Measurements from ENCODE around the gene SKOR1. TPM values are rescaled to one million over a fixed set of nuclear protein-coding genes. Genes with fewer than 3 reads are reported as not detected.

The SKOR1 gene, protein sequence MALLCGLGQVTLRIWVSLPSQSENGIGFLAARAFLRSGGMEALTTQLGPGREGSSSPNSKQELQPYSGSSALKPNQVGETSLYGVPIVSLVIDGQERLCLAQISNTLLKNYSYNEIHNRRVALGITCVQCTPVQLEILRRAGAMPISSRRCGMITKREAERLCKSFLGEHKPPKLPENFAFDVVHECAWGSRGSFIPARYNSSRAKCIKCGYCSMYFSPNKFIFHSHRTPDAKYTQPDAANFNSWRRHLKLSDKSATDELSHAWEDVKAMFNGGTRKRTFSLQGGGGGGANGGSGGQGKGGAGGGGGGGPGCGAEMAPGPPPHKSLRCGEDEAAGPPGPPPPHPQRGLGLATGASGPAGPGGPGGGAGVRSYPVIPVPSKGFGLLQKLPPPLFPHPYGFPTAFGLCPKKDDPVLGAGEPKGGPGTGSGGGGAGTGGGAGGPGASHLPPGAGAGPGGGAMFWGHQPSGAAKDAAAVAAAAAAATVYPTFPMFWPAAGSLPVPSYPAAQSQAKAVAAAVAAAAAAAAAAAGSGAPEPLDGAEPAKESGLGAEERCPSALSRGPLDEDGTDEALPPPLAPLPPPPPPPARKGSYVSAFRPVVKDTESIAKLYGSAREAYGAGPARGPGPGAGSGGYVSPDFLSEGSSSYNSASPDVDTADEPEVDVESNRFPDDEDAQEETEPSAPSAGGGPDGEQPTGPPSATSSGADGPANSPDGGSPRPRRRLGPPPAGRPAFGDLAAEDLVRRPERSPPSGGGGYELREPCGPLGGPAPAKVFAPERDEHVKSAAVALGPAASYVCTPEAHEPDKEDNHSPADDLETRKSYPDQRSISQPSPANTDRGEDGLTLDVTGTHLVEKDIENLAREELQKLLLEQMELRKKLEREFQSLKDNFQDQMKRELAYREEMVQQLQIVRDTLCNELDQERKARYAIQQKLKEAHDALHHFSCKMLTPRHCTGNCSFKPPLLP
- total RNA-seq: 0.05 TPM in 1 of 2 replicates, not detected in the other

DNA sequence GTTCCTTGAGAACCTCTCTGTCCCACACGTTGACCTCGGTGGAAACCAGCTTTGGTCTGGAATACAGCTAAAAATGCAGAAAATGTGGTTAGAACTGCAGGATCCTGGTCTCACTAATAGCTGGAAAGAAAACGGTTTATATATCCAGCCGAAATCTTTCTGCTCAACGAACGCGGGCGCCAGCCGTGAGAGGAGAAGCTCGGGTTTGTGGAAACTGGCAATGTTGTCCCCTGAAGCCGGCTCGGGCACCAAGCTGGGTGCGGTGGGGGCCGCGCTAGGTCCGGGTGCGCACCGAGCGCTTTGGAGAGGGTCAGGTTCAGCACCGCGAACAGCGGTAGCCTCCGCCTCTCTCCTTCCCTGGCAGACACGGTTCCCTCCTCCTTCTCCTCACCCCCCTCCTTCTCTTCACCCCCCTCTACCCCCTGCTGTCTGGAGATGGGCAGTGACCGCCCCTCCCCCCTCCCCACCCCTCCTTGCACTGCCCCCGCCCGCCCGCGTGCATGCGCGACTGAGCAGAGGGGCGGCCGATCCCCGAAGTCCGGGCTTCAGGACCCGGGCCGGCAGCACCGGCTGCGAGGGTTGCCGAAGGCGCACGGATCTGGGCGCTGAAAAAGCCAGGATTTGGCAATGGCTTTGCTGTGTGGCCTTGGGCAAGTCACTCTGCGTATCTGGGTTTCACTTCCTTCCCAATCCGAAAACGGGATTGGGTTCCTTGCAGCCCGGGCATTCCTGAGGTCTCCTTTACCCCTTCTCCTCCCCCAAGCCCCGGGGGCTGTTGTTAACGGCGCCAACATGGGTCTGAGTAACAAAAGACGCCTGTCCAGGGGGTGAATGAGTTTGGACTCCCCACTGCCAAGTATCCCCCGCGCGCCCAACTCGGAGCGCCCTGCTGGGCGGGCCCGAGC is at the start of gene SKOR1:
TSS of gene SKOR1 (plus strand) at position 534 of the 905 bp plus-strand sequence. CDS start at position 628, 94 bp downstream.
- peak; percentile 57 for DNase-seq

DNA sequence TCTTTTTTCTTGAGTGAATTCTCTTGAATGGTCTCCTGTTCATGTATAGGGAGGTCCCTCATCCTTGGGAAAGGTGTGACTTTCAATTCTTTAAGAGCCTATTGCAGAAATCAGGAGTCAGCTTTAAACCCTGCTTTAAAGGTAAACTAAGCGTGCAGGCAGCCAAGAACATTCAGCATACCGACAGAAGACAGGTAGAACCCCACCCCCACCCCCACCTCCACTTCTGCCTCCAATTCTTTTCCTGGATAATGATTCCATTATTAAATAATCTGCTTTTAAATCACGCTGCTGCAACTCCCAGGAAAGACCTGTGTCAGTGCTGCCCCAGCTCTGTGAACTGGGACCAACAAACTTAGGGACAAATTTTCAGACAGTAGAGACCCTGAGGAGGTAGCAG is 49.3 kb upstream of the SKOR1 start:
- DNase-seq: no peak

DNA sequence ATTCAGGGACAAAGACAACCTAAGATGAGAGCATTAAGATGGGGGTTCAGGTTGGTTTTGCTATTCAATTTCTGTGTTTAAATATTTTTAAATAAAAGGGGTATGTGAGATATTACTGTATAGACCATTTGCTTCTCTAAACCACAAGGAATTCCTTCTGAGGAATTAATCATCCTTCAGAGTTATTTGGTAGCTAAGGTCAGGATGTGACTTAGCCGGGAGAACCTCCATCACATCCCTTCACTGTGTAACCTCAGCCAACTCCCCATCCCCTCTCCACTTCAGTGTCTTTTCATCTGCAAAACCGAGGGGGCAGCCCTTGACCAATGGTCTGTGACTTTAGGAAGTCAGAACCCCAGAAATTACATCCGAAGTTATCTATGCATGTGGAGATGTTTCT is 48.7 kb upstream of the SKOR1 start:
- no peak for DNase-seq

DNA sequence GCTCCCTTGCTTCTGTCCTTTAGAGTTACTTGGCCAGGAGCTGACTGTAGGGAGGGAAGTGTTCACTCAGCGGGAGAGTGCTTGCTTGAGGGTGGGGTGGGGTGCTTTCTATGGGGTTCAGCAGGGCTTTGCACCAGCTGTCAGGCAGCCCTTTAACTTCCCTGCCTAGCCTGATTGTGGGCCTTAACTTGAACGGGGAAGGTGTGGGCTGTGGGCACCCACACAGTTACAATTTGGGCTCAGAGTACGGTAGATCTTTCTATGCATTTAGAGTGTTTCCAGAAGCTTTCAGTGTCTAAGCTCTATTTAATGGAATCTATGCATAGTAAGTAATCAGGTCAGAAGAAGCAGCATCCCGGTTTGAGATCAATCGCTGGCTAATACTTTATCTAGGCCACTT is 48.2 kb upstream of the SKOR1 start:
- DNase-seq: no peak

DNA sequence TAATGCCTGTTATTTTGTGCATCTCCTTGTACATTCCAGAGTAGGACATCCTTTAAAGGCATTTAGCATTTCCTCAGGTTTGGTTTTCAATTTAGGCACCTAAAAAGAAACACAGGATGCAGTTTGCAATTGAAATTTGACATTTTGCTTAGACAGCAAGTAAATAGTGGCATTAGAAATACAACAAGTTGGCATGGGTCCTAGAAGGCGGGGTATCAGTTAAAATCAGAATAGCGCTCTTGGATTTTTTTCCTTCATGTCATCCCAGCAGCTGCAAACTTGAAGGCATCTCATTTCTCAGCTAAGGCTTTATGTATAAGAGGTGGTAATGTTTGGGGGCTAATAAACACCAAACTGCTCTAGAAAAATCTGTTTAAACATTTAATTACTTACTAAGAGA is 47.5 kb upstream of the SKOR1 start:
- no peak for DNase-seq

DNA sequence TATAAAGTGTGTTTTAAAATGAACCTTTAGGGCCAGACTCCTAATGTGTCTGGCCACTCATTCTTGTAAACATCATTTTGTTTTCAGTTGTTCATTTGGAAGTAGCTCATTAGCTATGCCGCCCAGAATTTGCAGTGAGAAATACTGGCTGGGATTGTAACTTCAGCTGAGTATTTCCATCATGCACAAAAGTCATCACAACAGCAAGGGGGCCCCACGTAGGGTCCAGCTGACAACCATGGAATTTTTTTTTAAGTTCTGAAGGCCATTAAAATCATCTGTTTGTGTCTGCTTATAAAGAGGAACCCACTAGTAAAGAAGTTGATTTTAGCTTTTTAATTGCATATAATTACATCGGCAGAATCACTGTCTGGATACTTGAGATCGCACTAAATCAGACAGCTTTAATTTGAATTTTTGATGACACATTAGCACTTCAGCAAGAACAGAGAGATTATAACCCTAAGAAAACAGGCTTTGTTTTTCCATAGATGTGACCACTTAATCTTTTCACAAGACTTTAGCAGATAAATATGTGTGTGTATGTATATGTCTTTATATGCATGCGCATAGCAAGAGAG is 46.3 kb upstream of the SKOR1 start:
- no peak for DNase-seq

DNA sequence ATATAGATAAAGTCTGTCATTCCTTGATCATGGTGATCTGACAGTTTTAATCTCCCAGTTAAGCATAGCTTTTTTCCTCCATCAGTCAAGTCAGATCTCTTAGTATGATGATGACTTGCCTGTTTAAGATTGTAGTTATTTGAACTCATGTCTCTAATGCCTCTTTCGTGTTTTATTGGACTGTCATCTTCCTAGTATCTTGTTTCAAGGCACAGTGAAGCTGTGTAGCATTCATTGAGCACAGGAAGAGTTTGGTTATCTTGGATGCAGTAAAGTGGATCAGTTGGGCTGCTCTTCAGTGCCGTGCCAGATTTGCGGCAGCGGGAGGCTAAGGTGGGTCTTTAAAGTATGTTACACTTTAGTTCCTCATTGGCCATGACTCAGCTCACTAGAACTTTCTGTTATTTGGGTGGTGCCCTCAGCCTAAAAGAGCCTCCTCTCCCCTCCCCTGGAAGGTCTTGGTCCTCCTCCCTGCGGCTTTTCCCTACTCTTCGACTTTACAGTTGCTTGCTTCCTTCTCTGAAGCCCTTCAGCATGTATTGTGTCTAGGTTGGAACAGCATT is 45.7 kb upstream of the SKOR1 start:
- no peak for DNase-seq

DNA sequence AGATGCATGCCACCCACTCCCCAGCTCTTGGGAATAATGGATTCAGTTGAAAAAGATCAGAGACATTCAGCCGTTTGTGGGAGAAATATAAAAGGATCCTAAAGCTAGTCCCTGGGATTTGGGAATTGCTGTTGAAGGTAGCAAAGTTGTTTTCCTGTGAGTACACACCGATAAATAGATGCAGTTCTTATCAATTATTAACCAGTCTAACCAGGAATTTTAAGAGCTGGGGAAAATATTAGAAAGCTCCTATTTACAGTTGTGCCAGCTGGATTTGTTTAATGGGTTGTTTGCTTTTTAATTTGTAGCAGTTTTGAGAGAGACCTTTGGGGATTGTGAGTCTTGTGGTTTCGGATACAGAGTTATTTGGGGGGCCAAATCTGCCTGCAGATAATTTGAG is 44.2 kb upstream of the SKOR1 start:
- DNase-seq: no peak

DNA sequence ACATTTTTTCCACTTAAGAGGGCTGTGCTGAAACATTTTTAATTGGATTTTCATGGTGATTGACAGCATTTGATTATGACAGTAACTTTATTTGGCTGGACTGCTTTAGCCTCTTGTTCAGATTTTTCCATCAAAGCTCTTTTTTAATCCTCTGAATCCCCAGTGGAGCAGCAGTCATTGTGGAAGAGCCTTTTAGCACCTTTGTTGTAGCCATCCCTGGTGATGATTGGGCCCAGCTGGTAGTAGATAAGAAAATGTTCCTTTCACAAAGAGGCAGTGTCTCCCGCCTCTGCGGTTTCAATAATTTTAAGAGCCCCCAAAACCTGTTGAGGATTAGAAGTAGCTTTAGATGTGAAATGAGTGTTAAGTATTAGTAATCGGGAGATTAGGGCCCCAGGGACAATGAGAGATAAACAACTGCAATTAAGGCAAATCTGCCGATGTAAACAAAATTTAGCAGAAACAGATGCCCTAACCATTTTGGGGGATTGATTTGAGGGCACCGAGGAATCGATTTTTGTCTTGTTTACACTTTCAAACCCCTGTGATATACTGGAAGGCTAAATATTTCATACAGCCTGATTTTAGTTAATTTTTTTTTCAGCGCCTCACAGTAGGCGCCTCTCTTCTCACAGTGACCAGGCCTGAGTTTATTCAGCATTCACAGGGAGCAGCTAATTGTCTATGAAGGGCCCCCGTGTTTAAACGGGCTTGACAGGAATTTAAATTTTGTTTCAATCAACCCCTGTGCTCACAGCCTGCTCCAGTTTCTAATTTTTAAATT is 43.2 kb upstream of the SKOR1 start:
- no peak for DNase-seq

DNA sequence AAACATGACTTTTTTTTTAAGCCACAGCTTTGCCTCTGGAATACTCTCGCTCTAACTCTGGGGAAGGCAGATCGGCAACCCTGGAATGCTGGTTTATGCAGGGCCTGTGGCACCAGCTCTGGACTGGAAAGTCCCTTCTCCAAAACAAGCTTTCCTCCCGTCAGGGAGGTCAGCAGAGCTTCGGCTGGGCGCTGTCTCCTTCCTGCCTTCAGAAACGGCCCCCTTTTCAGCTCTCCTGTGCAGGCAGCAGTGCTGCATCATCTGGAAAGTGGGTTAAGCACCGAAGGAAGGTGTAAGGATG is 42.7 kb upstream of the SKOR1 start:
- no peak for DNase-seq

DNA sequence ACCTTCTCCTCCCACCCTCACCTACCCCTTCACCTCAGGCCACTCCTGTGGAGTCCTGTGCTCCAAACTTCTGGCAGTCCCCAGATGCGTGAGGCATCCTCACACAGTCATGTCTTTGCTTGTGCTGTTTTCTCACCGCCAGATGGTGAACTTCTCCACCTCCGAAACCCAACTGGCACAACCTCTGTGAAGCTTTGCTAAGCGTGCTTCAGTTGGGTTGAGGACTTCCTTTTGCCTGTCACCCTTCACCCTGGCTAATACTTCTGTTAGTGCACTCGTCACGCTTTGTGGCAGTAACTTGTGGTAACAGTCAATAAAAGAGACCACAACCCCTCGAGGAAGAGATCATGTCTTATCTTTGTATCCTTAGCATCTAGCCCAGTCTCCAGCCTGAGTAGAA is 42.0 kb upstream of the SKOR1 start:
- no peak for DNase-seq

DNA sequence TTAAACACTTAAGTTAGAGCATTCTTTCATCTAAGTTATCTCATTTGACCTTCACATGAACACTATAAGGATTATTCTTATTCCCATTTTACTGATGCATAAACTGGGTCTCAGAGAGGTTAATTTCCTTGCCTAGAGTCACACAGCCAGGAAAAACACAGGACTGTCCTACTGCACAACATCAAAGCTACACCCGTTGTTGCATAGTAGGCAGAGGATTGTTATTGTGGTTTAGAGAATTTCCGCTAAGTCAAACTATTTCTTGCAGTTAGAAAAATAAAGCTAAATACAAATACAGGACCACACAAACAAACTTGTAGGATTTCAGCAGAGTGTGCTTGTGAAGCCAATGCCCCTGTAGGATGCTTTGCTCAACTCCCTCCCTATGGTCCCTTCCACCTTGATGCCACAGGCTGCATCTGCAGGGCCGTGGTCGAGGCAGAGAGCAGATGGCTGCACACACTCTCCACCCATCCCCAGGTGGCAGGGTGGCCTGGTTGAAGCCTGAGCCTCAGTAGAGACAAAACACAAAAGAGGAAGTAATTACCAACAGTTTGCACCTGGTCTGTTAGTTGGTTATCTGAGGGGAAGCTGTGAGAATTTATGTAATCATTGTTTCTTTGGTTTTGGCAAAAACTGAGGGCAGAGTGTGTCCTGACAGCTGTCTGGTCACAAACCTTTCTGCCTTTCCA is 41.1 kb upstream of the SKOR1 start:
- DNase-seq: no peak

DNA sequence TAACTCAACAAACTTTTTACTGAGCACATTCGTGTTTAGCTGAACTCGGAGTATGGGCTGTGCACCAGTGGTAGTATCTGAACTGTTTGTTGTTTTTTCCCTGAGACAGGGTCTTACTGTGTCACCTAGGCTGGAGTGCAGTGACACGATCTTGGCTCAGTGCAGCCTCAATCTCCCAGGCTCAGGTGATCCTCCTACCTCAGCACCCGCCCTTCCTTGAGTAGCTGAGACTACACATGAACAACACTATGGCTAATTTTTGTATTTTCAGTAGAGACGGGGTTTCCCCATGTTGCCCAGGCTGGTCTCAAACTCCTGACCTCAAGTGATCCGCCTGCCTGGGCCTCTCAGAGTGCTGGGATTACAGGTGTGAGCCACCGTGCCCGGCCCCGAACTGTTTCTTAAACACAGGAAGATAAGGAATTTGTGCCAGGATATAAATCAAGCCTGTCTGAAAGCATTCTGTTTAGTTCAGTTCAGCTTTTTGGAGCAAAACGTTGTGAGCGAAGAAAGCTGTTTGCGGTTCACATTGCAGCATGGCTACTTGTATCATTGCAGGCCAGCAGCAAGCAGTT is 40.4 kb upstream of the SKOR1 start:
- no peak for DNase-seq

DNA sequence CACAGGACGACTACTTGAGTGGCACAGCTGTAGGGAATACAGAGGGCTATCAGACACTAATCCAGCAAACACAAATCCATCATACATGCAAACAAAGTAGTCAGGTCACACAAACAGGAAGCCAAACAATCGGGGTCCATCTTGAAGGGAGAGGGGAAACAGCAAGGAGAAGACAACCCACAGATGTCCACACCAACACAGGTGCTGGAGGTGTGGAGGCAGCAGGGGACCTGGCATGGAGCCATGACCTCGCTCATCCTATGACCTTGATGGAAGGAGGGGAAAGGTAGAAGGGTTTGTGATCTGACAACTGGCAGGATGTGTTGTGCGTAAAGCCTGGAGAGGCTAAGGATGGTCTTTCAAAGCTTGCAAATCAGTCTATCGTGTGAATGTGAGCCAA is 39.9 kb upstream of the SKOR1 start:
- DNase-seq: no peak

DNA sequence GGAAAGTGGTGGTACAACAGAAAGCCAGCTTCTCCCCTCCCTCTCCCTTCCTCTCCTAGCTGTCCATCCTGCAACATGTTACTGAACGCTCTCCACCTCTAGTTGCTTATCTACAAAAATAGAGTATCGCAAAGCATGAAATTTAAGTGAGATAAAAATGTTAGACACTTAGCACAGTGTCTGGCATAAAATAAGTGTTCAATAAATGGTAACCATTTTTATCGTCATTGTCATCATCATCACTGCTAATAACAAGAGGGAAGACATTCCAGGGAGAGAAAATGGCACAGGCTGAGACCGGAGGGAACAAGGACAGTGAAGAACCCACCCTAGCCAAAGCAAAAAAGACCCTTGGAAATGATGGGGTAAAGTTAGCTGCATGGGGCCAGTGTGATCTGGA is 38.7 kb upstream of the SKOR1 start:
- DNase-seq: no peak

DNA sequence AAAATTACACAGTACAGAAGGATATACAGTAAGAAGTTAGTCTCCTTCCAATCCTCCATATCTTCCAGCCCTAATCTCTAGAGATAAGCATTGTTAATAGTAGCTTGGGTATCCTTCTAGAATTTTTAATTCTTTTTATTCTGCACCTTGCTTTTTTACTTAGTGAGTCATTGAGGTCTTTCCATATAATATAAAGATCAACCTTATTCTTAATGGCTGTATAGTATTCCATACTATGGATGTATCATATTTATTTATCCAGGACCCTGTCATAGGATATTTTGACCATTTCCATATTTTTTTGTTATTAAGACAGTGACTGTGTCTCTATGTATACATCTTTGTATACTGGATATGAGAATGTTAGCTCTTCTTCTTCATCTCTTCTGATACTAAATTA is 36.3 kb upstream of the SKOR1 start:
- DNase-seq: no peak

DNA sequence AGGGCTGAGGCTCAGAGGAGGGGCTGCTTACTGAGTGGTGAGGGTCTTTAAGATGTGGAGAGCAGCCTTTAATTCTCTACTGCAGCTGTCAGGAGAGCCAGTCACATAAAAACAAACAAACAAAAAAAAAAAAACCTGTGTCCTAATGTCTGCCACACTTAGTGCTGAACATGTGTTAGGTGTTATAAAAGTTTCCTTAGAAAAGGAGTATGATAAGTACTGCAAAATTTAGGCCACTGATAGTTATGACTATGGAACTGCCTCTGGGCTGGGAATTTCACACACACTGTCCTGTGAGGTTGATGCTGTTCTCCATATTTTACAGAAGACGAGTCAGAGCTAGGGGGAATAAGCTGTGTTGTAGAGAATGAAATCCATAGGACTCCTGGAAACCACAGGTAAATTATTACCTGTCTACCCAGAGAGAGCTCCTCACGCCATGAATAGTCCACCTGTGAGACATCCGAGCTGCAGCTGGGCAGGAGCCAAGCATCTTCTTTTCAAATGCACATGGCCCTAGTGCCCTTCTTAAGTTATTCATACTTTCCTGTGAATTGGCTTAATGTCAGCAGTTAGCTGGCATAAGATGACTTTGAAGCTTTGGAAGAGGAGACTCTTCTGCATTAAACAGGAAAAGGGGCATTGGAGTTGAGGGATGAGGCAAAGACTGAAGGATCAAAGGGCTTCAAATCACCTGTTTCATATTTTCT is 34.5 kb upstream of the SKOR1 start:
- no peak for DNase-seq

DNA sequence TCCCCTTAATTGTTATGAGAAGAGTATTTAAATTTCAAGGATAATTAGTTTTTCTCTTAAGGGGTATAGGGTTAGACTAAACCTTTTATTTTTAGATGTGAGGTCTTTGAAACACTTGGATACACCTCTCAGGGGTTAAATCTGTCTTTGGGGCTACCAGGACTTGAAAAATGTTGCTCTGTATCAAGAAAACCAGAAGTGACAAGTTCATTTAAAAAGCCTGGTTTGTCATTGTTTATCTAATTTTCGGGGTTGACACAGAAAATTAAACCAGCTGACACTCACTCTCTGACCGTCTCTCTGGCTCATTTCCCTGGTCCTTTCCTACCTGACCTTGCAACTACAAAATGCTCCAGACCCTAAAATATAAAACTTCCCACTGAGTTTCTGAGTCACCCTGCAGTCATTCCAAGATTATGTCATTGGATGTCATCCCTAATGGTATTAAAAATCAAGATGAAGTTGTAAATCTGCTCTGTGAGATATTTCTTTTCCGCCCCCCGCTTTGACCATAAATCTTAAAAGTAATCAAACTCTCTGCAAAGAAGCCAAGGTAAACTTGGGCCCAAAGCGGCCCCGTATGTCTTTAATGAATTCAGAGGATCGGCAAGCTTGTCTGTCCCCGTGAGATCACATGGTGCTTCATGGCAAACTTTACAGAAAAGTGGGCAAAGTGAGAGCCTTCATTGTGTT is 32.9 kb upstream of the SKOR1 start:
- DNase-seq: no peak

Data from dermis blood vessel endothelial cell (primary cell).